Right lobe of liver (tissue), 4 donors: ENCODE data around the gene FAIM2.

Source experiments
- CTCF ChIP-seq, 4 donors: fragments of 200-600 bp in 3 of 4; fragments of 450-650 bp in 1 of 4; IDR thresholded peaks; one replicate each; pipeline versions ENCODE4 v1.5.1 to v1.8.0; 2016 to 2022; ENCODE audit warnings: antibody characterized with exemption in 4 of 4, mild to moderate bottlenecking in 2 of 4
- POLR2A ChIP-seq: fragments of 450-650 bp; IDR thresholded peaks from one replicate; pipeline ENCODE4 v1.6.1; 2017; ENCODE audit warnings: antibody characterized with exemption, mild to moderate bottlenecking
- donor health status: DM: no; HTN: no; CAD: no.
- donor health status: DM: no; HTN: no; CAD: no.
- donor health status: DM: no; HTN: yes; CAD: no.

- TF ChIP-seq POLR2A (no peak), CTCF (IDR thresholded peaks at IDR 0.05) (no peak)
Observed at GRCh38 chr12:49887091-49887490, 16.6 kb downstream of the FAIM2 start.
